Measurements from ENCODE around the gene EPC1.

GRCh38 chr10:32299354-32299980 is 47.5 kb downstream of the EPC1 start:
- TF ChIP-seq CTCF (IDR thresholded peaks at IDR 0.05) = no peak
- no peak for TF ChIP-seq EP300 (IDR thresholded peaks at IDR 0.05)

Measured in ovary (tissue), 3 donors.